ENCODE data around the gene NT5C3A. TPM values are rescaled to one million over a fixed set of nuclear protein-coding genes. Genes with fewer than 3 reads are reported as not detected.
"Not testable (repeated sequence)": the region's sequence is repeated elsewhere in the genome, so short reads cannot be mapped to it uniquely, and the experiment has no call there.

NT5C3A gene
- total RNA-seq, 2 donors from 2014 or later: 36.5 to 82.2 TPM

DNA sequence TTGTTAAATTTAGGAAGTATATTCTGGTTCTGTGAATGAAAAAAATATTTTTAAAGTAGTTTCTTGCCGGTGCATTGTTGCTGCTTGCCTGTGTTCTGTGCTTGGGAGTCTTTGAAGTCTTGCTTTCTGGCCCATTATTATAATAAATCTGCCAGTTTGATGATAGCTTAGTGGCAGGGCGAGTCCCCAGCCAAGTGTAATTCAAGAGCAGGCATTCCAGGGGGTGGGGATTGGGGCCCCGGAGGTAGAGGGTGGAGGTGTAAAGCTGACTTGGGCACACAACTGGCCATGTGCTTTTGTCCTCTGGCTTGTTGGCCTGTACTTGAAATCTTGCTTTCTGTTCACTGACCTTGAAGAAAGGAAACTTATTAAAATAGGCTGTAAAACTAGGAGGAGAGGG lies 90.6 kb downstream of the NT5C3A start:
- ATAC-seq; H3K36me3 Mint-ChIP-seq (ENCODE audit: low read depth); H3K27ac Mint-ChIP-seq; DNase-seq; H3K27me3 Mint-ChIP-seq; H3K4me3 Mint-ChIP-seq; H3K4me1 Mint-ChIP-seq; H3K9me3 ChIP-seq (ENCODE audit: control insufficient read depth, low read length, poor library complexity, severe bottlenecking): not testable (repeated sequence)

DNA sequence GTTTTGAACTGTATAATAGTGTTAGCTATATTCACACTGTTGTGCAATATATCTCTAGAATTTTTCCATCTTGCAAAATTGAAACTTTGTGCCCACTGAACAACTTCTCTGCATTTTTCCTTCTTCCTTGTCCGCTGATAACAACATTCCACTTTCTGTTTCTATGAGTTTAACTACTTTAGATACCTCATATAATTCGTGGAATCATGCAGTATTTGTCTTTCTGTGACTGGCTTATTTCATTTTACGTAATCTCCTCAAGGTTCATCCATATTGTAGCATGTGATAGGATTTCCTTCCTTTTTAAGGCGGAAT lies 95.4 kb downstream of the NT5C3A start:
- H3K9me3 ChIP-seq (ENCODE audit: control insufficient read depth, low read length, poor library complexity, severe bottlenecking); H3K27ac Mint-ChIP-seq; ATAC-seq; DNase-seq; H3K27me3 Mint-ChIP-seq; H3K4me3 Mint-ChIP-seq; H3K4me1 Mint-ChIP-seq; H3K36me3 Mint-ChIP-seq (ENCODE audit: low read depth): not testable (repeated sequence)

DNA sequence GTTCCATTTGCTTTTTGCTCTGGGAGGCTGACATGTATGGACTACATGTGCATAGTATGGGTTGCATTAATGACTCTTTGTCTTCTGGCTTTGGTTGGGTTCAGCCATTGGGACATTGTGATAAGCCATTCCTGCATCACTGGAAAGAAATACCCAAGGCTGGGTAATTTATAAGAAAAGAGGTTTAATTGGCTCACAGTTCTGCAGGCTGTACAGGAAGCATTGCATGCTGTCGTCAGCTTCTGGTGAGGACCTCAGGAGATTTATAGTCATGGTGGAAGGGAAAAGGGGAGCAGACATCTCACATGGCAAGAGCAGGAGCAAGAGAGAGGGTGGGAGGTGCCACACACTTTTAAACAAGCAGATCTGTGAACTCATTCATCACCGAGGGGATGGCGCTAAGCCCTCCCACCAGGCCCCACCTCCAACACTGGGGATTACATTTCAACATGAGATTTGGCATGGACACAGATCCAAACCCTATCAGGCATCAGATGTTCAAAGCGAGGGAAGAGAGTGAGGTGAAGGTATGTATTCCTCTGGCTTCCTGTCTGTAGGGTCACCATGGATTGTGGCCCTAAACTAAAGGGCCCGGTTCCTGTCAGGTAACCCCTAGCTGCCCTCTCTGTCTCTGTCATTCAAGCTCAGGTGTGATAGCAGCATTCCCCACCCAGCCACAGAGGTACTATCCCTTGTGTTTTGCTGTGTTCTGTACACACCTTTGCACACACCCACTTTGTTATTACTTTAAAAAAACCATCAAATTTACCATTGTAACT lies 95.9 kb downstream of the NT5C3A start:
- H3K27ac Mint-ChIP-seq; DNase-seq; H3K9me3 ChIP-seq (ENCODE audit: control insufficient read depth, low read length, poor library complexity, severe bottlenecking); H3K36me3 Mint-ChIP-seq (ENCODE audit: low read depth); H3K27me3 Mint-ChIP-seq; ATAC-seq; H3K4me3 Mint-ChIP-seq; H3K4me1 Mint-ChIP-seq: not testable (repeated sequence)

DNA sequence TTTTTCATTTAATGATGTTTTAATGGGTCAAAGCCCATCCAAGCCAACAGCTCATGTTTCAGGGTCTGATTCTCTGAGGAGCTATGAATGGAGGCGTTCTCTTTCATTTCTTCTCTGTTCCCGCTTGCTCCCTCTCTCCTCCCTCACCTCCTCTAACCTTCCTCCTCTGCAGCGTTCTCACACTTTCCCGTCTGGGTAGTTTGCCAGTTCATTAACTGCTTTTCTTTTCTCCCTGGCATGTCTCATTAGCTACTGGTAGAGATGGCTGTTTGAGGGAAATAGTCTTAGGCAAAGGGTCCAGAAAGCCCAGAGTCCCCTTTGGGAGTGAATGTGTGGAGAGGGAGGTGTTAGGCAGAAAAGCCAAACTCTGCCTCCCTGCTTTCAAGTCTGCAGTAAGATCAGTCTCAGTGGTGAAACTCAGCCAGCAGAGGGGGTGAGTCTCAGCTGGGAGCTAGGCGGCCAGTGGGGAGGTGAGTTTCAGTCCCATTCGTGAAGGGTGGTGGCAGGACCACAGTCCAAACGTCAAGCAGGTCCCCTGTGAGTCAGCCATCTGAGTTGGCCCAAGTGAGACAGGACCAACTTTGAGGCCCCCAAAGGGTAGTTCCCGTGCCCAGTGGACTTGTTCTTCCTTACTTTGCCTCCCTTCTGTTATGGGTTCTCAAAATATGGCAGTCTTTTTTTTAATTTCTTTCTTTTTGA lies 98.0 kb downstream of the NT5C3A start:
- peak; percentile 89 for ATAC-seq
- H3K27me3 Mint-ChIP-seq: peaks cover 17% of the 10 kb centered on the region
- H3K4me3 Mint-ChIP-seq; H3K4me1 Mint-ChIP-seq; H3K36me3 Mint-ChIP-seq (ENCODE audit: low read depth); H3K9me3 ChIP-seq (ENCODE audit: control insufficient read depth, low read length, poor library complexity, severe bottlenecking); DNase-seq; H3K27ac Mint-ChIP-seq: not testable (repeated sequence)

Other genes with a start within 250 kb of the NT5C3A start
- gene KBTBD2, start 171.0 kb downstream of the NT5C3A start, total RNA-seq: 100 to 1,000 TPM; 118 to 129 TPM
- gene FKBP9, start 105.3 kb downstream of the NT5C3A start, total RNA-seq: under 1 TPM in 1 of 2 donors, not detected in 1; 0.42 TPM
- 10 to 100 TPM; 16.0 to 16.8 TPM for gene RP9, start 46.6 kb upstream of the NT5C3A start, total RNA-seq
- gene BBS9, start 66.8 kb upstream of the NT5C3A start, total RNA-seq: 10 to 100 TPM; 23.4 to 25.3 TPM